Mesodermal cell (in vitro differentiated cells): ENCODE measurements around the gene CHST11.

Experiments
- H3K27ac ChIP-seq: 2 replicates; pipeline ENCODE4 v1.7.0; 2013; ENCODE audit warnings: mild to moderate bottlenecking, low read depth, low read length, moderate library complexity; ENCODE audit not compliant: severe bottlenecking
- H3K36me3 ChIP-seq: 2 replicates; pipeline ENCODE4 v1.7.1; 2013; ENCODE audit warnings: mild to moderate bottlenecking, low read length, moderate library complexity; ENCODE audit not compliant: control insufficient read depth, insufficient read depth
- H3K4me1 ChIP-seq: one replicate; pipeline ENCODE4 v1.7.1; 2013; ENCODE audit warnings: mild to moderate bottlenecking, low read length; ENCODE audit not compliant: insufficient read depth, control insufficient read depth, poor library complexity, severe bottlenecking
- H3K4me3 ChIP-seq: 2 replicates; pipeline ENCODE4 v1.7.0; 2013; ENCODE audit warnings: low read length, control low read depth, mild to moderate bottlenecking; ENCODE audit not compliant: insufficient read depth, poor library complexity, severe bottlenecking; ENCODE audit errors: extremely low read depth
- H3K9me3 ChIP-seq: 2 replicates; pipeline ENCODE4 v1.7.1; 2013; ENCODE audit warnings: mild to moderate bottlenecking, low read length, moderate library complexity; ENCODE audit not compliant: control insufficient read depth
- WGBS, 2 experiments: methylation state at CpG; one replicate each; pipeline ENCODE4 v1.1.5; 2013; ENCODE audit warnings: missing lambda C conversion rate in 2 of 2; ENCODE audit not compliant: insufficient coverage in 2 of 2; 5-methylcytosine and 5-hydroxymethylcytosine counted together

Gene CHST11

GRCh38 chr12:104480012-104480411 lies 23.3 kb downstream of the CHST11 start:
- H3K4me3 ChIP-seq: no peak overlapping the region
- WGBS, 2 experiments: 100% methylated on average over 1 of the region's 3 CpGs

DNA sequence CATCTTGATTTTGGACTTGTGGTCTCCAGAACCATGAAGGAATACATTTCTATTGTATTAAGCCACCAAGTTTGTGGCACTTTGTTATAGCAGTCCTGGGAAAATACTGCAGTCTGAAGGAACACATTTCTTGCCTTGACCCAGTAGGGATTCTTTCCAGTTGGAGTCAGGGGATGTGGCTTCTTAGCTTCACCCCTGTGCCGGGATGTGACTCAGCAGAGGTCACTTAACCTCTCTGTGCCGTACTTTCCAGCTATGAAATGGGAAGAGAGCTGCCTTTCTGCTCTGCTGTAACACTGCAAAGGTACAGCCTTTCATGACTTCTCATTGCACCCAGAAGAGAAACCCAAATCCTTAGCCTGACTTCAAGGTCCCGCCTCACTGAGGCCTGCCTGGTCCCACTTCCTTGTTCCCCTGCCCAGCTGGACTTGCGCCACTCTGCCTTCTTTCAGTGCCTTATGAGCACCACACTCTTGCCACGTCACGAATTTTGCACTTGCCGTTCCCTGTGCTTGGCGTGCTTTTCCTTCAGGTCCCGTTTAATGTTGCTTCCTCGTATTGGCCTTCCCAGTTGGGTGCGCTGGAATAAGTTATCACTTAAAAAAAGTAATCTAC lies 24.2 kb downstream of the CHST11 start:
- H3K4me3 ChIP-seq: no peak overlapping the region
- 92 to 99% methylated on average over 9 to 10 of the region's 11 CpGs for WGBS, 2 experiments
- no peak overlapping the region for H3K27ac ChIP-seq
- H3K4me1 ChIP-seq: no peaks in the 10 kb centered on the region
- H3K9me3 ChIP-seq: no peaks in the 10 kb centered on the region
- peaks cover 7% of the 10 kb centered on the region for H3K36me3 ChIP-seq

More at GRCh38 chr12:104480012-104480411, 23.3 kb downstream of the CHST11 start:
- peaks cover 7% of the 10 kb centered on the region for H3K36me3 ChIP-seq
- no peaks in the 10 kb centered on the region for H3K9me3 ChIP-seq
- H3K4me1 ChIP-seq: no peaks in the 10 kb centered on the region
- H3K27ac ChIP-seq: no peak overlapping the region

DNA sequence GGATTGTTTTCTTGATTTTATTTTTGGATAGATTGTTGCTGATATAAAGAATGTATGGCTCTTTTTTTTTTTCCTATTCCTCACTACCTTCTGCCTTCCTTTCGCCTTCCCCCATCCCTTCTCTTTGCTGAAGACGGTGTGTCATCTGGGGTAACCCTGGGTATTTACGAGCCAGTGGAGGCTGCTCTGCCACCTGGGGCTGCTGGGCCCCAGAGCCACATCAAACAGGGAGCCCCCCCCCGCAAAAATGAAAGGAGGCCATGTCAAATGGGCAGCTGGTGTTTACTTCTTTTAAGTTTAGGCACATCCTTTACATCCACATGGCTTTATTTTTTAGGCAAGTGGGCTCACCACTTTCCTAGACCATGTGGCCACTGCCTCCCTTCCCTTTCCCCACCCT lies 25.4 kb downstream of the CHST11 start:
- Histone ChIP-seq H3K27ac (no peak overlapping the region), H3K36me3 (peaks cover 7% of the 10 kb centered on the region), H3K9me3 (no peaks in the 10 kb centered on the region), H3K4me3 (no peak overlapping the region), H3K4me1 (no peaks in the 10 kb centered on the region)
- whole genome bisulfite sequencing, 2 experiments: 100% methylated on average over 3 of the region's 4 CpGs; no CpG with 5 or more reads in 1 of the 2 experiments

DNA sequence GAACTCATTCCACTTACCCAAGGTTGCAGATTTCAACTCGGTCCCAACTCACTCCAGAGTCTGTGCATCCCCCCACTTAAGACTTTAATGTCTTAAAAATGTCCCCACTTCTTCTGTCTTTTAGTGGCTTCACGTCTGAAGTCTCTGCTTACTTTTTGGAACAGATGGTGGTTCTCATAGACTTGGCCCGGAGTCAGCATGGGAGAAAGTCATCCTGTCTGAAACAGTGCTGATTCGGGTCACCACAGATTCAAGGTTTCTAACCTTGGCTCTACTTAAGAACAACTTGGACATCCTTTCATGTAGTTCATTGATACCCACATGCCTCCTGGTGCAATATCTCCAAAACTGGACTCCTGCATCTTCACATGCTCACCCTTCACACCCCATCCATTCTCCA lies 26.0 kb downstream of the CHST11 start:
- Histone ChIP-seq H3K4me3 (no peak overlapping the region), H3K9me3 (no peaks in the 10 kb centered on the region), H3K27ac (no peak overlapping the region), H3K4me1 (no peaks in the 10 kb centered on the region), H3K36me3 (peaks cover 7% of the 10 kb centered on the region)
- 88 to 93% methylated on average over 4 of the region's 4 CpGs for WGBS, 2 experiments

DNA sequence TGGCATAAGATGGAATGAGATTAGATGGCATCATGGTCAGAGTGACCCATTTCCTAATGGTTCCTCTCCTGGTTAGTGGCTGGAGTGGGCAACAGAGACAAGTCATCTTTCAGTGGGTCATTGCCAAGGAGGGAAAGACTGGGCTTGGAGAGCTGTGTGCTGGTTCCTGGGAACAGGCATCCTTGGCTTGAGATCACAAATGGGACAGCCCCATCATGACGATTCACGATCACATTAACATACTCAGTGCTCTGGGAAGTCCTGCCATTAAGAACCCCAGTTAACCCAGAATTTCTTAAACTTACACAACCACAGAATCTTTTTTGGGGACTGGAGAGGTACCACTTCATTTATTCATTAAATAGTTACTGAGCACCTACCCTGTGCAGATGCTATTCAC lies 27.3 kb downstream of the CHST11 start:
- Histone ChIP-seq H3K36me3 (peaks cover 7% of the 10 kb centered on the region), H3K9me3 (no peaks in the 10 kb centered on the region)
- WGBS, 2 experiments: 100% methylated on average over 2 of the region's 2 CpGs

DNA sequence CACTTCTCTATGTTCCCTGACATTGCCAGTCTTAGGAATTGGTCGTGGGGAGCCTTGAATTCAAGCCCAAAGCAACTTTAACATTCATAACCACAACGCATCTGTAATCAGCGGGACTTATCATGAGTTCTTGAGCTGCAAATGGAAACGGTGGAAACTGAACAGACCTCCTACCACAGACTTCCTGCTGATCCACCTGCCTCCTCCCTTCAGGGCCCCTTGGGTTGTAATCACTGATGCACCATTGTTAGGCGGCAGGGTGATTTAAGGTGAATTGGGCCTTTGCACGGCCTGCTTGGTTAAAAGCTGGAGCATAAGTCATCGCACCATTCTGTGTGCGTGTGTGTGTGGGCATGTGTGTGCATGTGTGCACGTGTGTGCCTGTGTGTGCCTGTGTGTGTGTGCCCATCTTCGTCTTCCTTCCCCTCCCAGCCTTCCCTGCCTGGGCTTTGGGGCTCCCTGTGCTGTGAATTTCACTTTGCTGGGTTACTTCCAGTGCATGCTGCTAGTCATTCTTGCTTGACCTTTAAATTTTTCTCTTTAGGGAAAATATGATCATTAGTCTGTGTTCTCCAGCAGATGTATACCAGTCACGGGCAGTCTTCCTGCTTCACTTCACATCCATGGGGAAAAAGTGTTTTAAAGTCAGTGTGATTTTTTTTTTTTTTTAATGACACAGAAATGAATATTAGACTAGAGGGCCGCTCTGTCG lies 29.1 kb downstream of the CHST11 start:
- WGBS, 2 experiments: 86 to 92% methylated on average over 11 to 12 of the region's 13 CpGs
- Histone ChIP-seq H3K9me3 (no peaks in the 10 kb centered on the region), H3K36me3 (peaks cover 4% of the 10 kb centered on the region), H3K4me1 (no peaks in the 10 kb centered on the region), H3K27ac (no peak overlapping the region), H3K4me3 (no peak overlapping the region)

More for the DNA sequence above, 27.3 kb downstream of the CHST11 start:
- Histone ChIP-seq H3K4me3 (no peak overlapping the region), H3K4me1 (no peaks in the 10 kb centered on the region), H3K27ac (no peak overlapping the region)

DNA sequence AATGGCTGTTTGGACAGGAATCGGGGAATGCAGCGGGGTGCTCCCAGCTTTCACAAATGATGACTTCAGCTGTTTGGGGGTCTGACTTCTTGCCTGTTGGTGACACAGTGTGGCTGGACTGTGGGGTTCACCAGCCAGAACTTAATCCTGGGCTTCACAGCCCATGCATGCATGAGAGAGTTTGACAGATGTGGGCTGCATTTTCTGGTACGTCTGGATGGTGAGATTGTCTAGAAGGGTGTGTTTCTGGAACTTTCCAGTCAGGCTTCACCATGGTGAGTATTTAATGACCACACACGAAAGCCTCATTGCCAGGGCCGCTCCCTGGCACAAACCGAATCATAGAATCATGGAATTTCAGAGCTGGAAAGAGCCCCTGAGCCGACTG lies 29.6 kb downstream of the CHST11 start:
- 94 to 95% methylated on average over 6 to 7 of the region's 7 CpGs for WGBS, 2 experiments

GRCh38 chr12:104486943-104487819 lies 30.4 kb downstream of the CHST11 start:
- Histone ChIP-seq H3K36me3 (no peaks in the 10 kb centered on the region), H3K4me1 (no peaks in the 10 kb centered on the region), H3K9me3 (no peaks in the 10 kb centered on the region), H3K4me3 (no peak overlapping the region), H3K27ac (no peak overlapping the region)
- WGBS, 2 experiments: 96% methylated on average over 6 of the region's 9 CpGs

More for the DNA sequence above, 29.6 kb downstream of the CHST11 start:
- Histone ChIP-seq H3K9me3 (no peaks in the 10 kb centered on the region), H3K4me1 (no peaks in the 10 kb centered on the region), H3K36me3 (no peaks in the 10 kb centered on the region), H3K27ac (no peak overlapping the region), H3K4me3 (no peak overlapping the region)

- WGBS, 2 experiments: 95% methylated on average over 10 to 12 of the region's 13 CpGs
- Histone ChIP-seq H3K4me1 (no peaks in the 10 kb centered on the region), H3K4me3 (no peak overlapping the region), H3K27ac (no peak overlapping the region), H3K36me3 (no peaks in the 10 kb centered on the region), H3K9me3 (no peaks in the 10 kb centered on the region)
Measured at GRCh38 chr12:104488374-104488773, 31.6 kb downstream of the CHST11 start.

- H3K4me3 ChIP-seq: no peak overlapping the region
- H3K4me1 ChIP-seq: no peaks in the 10 kb centered on the region
- no peak overlapping the region for H3K27ac ChIP-seq
- WGBS, 2 experiments: no CpG with 5 or more reads among the region's 4 CpGs
- no peaks in the 10 kb centered on the region for H3K36me3 ChIP-seq
- no peaks in the 10 kb centered on the region for H3K9me3 ChIP-seq
Measured at GRCh38 chr12:104490186-104490585, 33.4 kb downstream of the CHST11 start.
